ENCODE measurements around the gene MAP7D1.

MAP7D1 gene

DNA sequence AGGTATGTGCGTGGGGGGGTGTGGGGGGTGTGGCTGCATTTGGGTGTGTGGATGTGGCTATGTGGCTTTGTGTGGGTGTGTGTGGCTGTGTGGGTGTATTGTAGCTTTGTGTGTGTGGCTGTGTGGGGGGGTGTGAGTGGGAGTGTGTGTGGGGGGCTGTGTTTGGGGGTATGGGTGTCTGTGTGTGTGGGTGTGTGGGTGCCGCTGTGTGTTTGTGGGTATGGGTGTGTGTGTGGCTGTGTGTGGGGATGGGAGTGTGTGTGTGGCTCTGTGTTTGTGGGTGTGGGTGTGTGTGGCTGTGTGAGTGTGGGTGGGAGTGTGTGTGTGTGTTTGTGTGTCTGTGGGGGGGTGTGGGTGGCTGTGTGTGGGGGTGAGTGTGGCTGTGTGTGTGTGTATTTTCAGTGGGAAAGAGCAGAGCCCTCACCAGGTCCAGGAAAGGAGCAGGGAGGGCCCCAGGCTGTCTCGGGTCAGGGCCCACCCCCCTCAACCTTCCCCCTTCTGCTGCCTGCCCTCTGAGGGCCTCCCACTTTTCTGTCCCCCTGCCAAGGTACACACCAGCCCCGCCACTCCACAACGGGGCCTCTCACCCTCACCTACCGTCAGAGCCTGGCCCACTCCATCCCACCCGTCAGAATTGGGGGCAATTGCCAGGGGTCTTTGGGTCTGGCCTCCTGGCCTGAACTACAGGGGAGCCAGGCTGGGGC lies 29.0 kb upstream of the MAP7D1 start:
- no peak for DNase-seq (ENCODE audit: low spot score)

- no peak for DNase-seq (ENCODE audit: low spot score)
Measured at GRCh38 chr1:36128126-36128904, 27.6 kb upstream of the MAP7D1 start.

DNA sequence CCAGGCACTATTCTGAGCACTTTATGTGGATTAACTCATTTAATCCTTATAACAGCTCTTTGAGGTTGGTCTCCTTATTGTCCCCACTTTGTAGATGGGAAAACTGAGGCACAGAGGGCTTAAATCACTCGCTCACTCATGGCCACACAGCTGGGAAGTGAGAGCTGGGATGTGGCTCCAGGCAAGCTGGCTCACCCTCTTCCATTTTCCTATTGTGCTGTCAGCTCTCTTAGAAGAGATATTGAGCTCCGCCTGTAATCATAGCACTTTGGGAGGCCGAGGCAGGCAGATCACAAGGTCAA lies 27.1 kb upstream of the MAP7D1 start:
- no peak for DNase-seq (ENCODE audit: low spot score)

GRCh38 chr1:36132029-36132428 lies 23.9 kb upstream of the MAP7D1 start:
- DNase-seq (ENCODE audit: low spot score) = no peak

GRCh38 chr1:36133484-36133883 lies 22.5 kb upstream of the MAP7D1 start:
- peak; percentile 66 for DNase-seq (ENCODE audit: low spot score)

DNA sequence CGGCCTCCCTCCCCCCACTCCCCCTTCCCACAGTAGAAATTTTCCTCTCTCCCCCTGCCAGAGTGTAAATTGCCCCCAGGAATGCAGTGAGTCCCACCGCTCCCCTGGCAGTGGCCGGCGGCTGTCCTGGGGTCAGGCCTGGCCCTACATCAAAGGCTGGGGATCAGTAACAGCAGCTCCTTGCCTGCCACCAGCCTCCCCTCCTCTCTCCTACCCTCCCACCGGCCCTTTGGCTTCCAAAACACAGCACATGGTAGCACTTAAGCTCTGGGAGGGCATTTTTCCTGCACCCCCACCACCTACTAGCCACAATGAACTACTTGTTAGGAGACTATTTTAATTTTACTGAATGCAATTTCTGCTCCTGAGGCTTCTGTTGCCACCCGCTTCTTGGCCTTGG lies 21.9 kb upstream of the MAP7D1 start:
- no peak for DNase-seq (ENCODE audit: low spot score)

DNA sequence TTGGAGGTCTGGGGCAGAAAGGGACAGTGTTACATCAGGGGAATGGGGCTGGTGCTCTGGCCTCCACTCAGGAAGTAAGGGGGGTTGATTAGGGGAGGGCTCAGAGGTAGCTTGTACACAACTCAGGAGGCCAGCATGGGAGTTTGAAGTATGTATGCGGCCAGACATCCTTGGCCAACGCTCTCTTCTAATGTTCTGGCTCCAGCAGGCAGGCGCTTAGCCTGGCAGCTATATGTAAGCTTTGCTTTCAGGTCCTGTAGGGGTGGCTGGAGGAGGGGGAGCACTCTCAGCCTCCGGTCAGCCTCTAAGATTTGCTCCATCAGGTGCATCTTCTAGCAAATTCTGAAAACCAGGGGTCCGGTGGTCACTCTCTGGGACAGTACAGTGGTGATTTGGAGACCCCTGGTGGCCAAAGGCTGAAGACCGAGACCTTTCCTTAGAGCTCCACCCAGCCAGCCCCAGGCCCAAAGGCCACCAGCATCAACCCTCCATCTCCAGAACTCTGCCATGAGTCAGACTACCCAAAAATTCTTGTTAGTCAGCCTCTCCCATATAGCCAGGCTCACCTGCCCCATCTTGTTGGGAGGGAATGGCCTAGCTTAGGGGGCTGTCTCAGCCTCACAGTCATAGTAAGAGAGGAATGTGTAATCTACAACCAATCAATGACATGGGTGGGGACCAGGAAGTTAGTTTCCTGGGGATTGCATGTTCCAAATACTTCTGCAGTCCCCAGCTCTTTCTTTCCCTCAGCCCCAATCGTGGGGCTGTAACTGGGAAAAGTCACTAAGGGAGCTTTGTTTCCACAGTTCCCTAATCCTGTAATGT lies 21.2 kb upstream of the MAP7D1 start:
- peak; percentile 40 for DNase-seq (ENCODE audit: low spot score)

DNA sequence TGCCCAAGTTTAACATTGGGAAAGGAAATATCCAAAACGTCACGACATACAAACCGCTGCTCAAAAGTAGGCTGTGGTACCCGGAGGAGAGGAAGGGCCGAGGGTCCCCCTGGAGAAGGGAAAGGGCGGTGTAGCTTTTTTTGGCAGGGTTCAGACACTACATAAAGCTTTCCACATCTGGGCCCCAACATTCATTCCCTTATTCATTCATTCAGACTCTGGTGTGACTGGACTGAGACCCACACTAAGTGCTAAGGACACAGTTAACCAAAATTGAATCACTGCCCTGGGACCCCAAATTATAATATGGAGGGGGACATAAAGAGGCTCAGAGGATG lies 20.7 kb upstream of the MAP7D1 start:
- DNase-seq (ENCODE audit: low spot score) = no peak

DNA sequence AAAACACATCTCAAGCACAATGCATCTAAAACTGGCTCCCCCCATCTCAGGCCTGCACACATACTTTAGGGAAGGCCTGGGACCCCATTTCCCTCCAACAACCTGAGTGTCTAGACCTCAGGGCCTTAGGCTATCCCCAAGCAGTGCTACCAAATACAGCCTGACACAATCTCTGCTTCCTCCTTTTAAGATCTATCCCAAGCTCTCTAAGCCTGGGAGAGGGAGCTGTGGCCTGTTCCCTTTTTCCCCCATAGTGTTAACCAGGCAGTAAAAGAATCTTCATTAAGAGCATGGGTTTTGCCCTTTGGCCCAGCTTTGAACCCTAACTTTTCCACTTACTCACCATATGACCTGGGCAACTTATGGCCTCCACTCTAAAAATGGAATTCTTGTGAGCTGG lies 20.2 kb upstream of the MAP7D1 start:
- DNase-seq (ENCODE audit: low spot score) = no peak

DNA sequence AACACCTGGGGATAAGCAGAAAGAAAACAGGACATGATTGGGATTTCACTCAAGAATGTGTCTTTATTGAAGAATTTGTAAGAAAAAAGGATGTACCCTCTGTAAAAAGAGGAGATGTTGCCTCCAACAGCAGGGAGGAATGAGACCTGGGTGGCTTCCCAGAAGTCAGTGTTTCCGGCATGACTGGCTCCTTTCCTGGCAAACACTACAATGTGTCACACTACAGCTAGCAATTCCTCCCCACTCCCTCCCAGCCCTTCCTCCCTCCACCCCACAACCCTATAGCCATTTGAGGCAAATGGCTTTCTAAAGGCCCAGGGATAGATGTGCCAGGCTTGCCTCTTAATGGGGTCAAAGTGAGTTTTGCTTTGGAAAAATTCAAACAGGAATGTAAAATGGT lies 19.4 kb upstream of the MAP7D1 start:
- DNase-seq (ENCODE audit: low spot score) = no peak

GRCh38 chr1:36137226-36137625 lies 18.7 kb upstream of the MAP7D1 start:
- DNase-seq (ENCODE audit: low spot score) = no peak

DNA sequence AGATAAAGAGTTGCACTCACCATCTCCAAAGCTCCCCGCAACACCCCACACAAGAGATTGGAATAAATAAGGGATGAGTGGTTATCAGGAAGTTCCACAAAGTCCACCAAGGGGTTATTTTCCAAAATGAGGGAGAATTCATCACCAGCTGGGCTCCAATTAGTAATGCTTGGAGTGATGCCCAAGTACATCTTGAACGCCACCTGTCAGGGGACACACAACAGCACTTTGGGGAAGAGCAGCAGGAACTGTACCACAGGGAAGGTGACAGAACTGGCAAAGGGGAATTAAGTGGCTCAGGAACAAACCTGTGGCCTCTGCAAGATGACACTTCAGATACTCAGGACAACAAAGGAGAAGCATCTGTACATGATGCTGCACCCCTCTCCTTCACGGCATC lies 18.2 kb upstream of the MAP7D1 start:
- DNase-seq (ENCODE audit: low spot score) = no peak

DNA sequence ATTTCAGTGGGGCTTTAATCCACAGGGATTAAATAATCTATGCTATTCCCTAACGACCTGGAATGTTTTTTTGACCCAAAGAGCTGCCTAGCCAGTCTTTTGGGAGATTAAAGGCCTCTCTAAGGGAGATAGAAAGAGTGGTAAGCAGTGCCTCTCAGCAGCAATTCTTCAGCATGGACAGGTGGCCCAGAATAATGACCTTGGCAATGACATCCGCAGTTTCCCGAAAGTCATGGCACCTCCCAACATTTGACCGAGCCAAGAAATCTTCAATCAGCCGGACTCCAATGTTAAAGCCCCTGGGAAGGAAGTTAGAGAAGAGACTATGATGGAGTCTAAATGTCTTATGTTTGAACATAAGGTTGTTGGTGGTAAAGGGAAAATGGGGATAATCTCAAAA lies 16.4 kb upstream of the MAP7D1 start:
- no peak for DNase-seq (ENCODE audit: low spot score)

- no peak for DNase-seq (ENCODE audit: low spot score)
Measured at GRCh38 chr1:36142121-36142520, 13.8 kb upstream of the MAP7D1 start.

DNA sequence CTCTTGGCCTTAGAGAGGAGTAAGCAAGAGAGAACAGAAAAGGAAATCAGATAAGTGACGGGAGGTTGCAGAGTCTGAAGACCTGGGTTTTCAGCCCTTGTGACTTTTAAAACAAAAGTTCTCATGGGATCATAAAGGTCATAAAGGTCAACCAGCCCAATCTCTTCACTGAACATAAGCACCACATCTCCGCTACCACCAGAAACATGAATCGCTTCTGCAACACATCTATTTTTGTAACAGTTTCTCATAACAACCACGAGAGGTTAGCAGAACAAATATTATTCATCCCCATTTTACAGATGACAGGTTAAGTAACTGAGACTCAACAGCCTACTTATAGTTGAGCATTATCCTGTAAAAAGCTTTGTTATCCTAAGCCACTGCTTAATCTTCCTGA lies 12.5 kb upstream of the MAP7D1 start:
- DNase-seq (ENCODE audit: low spot score) = no peak

DNA sequence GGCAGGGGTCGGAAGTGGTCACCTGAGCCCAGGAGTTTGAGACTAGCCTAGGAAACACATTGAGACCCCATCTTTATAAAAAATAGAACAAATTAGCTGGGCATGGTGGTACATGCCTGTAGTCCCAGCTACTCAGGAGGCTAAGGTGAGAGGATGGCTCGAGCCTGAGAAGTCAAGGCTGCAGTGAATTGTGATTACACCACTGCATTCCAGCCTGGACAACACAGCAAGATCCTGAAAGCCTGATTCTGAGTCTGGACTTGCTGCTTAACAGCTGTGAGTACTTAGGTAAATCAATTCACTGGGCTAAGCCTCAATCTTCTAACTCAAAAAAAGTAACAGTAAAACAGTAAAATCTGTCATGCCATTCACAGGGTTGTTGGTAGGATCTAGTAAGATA lies 11.5 kb upstream of the MAP7D1 start:
- no peak for DNase-seq (ENCODE audit: low spot score)

GRCh38 chr1:36148821-36149236 lies 7.1 kb upstream of the MAP7D1 start:
- no peak for DNase-seq (ENCODE audit: low spot score)

- DNase-seq (ENCODE audit: low spot score) = peak; percentile 99
Measured at GRCh38 chr1:36149237-36149972, 6.6 kb upstream of the MAP7D1 start, which contains the start of gene TRAPPC3. Gene TRAPPC3 (minus strand): TSS chr1:36149486. CDS start chr1:36149378, 108 bp downstream.

- no peak for DNase-seq (ENCODE audit: low spot score)
Measured at GRCh38 chr1:36149973-36150295, 6.0 kb upstream of the MAP7D1 start.

DNA sequence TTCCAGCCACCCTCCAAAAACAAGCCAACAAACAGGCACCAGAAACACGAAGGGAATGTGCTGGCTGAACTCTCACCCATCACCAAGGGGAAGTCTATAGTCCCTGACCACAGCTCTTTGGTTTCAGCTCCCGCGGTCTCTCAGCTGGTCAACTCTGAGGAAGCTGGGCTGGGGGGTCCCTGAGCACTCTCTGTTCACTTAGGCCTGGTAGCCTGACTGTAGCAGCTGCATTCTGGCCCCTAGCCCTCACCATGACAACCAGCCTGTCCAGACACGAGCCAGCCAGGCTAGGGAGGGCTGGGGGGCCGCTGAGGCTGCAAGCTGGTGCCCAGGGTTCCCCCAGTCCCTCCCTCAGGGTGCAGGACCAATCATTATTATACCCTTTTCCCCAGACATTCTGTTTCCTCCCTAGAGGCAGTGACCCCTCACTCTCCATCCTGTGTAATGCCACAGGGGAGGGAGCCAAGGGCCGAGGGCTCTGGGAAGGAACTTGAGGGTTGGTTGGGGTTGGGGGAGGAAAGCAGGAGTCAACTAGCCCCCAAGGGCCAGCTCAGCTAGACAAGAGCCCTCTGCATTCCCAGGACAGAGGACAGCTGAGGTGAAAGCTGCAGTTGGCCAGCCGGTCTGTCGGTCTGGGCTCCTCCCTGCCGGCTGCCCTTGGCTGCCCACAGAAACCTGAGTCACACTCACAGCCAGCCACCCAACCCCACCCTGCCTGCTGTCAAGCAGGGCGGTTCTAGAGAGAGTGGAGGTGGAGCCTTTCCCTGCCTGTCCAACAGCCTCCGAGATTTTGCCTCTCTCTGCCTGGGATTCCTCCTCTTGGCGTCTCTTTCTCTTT lies 5.4 kb upstream of the MAP7D1 start:
- DNase-seq (ENCODE audit: low spot score) = peak; percentile 93

DNA sequence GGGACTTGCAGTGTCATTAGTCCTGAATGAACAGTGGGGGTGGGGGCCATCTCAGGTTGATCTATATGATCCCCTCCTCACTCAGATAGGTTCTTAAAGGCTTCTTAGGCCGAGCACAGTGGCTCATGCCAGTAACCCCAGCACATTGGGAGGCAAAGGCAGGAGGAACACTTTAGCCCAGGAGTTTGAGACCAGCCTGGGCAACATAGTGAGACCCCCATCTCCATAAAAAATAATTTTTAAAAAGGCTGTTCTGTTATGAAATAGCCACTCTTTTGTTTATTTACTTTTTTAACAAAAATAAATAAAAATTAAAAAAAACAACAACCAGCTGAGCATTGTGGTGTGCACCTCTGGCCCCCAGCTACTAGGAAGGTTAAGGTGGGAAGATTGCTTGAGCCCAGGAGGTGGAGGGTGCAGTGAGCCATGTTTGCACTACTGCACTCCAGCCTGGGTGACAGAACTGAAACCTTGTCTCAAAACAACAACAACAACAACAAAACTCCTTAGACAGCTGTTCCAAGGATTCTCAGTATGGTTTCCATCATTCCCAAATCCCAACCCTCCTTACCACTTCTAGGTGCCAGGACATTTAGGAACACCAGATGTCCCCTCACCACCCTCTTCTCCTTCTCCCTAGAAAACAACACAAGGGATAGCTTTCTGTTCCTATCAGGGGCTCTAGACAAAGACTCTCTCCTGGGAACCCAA lies 4.7 kb upstream of the MAP7D1 start:
- DNase-seq (ENCODE audit: low spot score) = no peak

Data from SW480 (cell line).